Endometrial microvascular endothelial cells (primary cell): ENCODE results near the gene RYR3. TPM values are rescaled to one million over a fixed set of nuclear protein-coding genes. Genes with fewer than 3 reads are reported as not detected.

Experiments
- in situ Hi-C: cut with HindIII; loops from 2 replicates; pipeline ENCODE4 v1.10.0; 2017; ENCODE audit warnings: low sequenced_read_pairs, low pct_unique_long_range_greater_than_20kb; ENCODE audit errors: inconsistent ontology term
- total RNA-seq: library from RNA; depleted of rRNA; stranded (reverse); fragments of >200 nt; gene quantifications from one replicate; pipeline ENCODE4 v1.2.3, GENCODE V29; 2015; ENCODE audit errors: inconsistent ontology term

RYR3 gene
- total RNA-seq, 1 donor from 2014 or later = not detected

- in situ Hi-C loops = no loop called here
Observed at GRCh38 chr15:33756961-33757360, 446.2 kb downstream of the RYR3 start.

GRCh38 chr15:33757516-33758232 lies 446.9 kb downstream of the RYR3 start:
- in situ Hi-C loops = no loop called here

DNA sequence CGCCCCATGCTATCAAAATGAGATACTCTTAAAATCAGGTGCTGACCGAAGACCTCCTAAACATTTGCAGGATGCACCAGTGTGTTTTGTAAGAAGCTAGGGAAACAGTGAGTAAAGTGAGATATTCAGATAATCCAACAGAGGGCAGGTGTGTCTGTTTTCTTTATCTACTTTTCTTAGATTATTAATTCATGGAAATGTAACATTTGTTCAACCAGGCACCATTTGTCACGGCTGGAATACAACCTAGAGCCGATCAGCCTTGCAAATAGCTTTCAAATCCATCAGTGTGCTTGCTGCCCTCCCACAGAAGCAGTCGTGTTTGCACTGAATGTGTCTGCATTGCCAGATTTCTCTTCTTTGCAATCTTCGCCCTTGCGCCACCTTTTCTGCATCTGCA lies 455.6 kb downstream of the RYR3 start:
- in situ Hi-C loops = no loop called here

GRCh38 chr15:33768670-33769190 lies 458.0 kb downstream of the RYR3 start:
- in situ Hi-C loops = no loop called here

DNA sequence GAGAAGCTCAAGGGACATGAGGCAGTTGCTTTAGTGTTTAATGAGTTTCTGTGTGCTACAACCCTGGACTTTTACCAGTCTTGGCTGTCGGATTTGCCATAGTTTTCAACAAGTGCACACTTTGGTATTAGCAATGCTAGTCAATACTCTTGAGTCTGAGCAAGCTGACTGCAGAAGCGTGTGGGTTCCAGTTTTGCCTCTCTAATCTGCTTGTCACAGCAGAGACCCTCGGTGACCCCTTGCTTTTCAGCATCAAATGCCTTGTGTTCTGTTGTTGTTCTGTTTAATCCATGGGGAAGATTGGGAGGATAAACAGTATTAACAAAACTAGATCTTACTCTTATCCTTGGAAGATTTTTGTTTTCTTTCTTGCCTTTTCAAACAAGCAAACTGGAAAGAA lies 463.2 kb downstream of the RYR3 start:
- in situ Hi-C loops = no loop called here

DNA sequence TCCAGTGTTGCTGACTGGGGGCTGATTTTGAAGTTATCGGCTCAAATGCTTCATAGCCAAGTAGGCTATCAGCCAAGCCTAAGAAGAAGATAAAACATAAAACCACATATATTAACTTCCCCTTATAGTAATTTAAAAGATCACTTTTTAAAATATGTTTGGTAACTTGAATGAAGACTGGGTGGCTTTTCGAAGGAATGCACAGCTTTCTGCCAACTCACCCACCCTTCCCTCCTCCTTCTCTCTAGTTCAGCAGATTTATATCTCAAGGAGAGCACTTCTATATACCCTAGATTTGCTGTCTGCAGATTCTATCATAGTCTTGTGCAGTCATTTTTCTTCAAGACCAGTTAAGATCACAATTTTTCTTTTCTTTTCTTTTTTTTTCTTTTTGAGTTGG lies 468.1 kb downstream of the RYR3 start:
- in situ Hi-C loops = no loop called here

- in situ Hi-C loops = no loop called here
Observed at GRCh38 chr15:33780011-33780768, 469.4 kb downstream of the RYR3 start.

- in situ Hi-C loops = no loop called here
Observed at GRCh38 chr15:33782966-33783365, 472.2 kb downstream of the RYR3 start.

DNA sequence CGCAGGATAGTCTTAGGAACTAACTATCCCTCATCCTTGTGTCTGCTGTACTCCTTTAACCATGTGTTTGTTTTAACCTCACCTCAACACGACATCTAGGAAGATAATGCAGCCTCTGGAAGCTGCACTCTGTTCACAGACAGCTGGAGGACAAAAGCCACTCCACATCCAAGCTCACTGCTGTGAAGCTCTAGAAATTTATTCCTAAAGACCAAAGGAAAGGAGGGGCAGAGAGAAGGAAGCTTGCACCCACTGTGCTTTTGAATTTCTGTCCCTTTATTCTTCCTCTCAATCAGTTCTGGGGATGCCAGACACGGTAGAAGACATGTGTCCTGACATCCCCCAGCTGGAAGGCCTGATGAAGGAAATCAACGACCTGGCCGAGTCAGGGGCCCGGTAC lies 474.6 kb downstream of the RYR3 start:
- in situ Hi-C loops = no loop called here

DNA sequence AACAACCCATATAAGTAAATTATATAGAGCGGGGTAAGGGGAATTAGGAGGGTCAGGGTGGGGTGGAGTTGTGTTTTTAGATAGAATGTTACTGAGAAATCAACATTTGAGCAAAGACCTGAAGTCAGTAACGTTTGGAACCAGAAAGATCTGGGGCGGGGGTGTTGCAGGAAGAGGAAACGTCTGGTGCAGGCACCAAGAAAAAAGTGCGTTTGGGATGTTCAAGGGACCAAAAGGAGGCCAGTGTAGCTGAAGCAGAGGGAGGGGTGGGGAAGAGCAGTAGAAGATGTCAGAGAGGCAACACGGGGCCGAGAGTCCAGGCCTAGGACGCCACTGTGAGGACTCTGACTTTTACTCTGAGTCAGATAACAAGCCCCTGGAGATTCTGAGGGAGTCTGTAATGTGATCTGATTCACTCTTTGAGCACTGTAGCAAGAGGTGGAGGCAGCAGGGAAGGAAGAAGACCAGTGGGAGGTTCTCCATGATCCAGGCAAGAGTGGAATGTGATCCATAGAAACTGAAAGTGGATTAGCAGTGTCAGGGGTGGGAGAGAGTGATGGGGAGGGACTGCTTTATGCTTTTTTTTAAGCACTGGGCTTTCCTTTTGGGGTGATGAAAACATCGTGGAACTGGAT lies 478.3 kb downstream of the RYR3 start:
- in situ Hi-C loops = no loop called here

DNA sequence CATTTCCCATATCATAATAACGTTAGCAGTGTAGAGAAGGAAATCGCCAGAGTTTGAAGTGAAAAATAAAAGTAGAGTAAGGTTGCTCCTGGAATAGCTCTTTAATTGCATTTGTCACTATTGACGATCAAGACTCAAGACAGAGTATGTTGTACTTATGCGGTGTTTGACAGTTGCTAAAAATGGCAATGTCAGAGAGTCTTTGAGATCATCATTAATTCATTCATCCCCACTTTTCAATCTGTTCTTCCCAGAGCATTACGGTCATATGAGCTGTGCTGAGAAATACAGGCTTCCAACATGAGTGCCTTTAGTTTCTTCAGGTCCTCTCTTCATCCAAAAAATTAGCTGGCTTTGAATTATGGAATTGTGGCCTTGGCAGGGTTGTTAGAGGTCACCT lies 483.7 kb downstream of the RYR3 start:
- in situ Hi-C loops = no loop called here

- in situ Hi-C loops = no loop called here
Observed at GRCh38 chr15:33795070-33795469, 484.3 kb downstream of the RYR3 start.

DNA sequence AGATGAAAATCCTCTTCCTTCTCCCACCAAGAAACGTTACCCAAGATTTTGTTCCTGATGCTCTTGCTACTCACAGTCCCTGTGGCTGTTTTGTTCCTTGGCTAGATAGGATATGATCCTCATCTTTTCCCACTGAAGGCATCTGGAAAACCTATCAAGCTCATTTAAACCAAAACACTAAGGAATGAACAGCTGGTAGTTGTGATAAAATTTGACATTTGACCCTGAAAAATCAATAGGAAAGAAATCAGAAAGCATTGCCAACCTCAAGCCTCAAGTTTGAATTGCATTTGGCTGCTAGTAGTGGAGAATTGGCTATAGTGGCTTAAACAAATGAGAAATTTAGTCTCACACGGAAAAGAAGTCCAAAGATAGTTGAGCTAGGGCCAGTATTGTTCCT lies 486.9 kb downstream of the RYR3 start:
- in situ Hi-C loops = no loop called here

- in situ Hi-C loops = no loop called here
Observed at GRCh38 chr15:33801954-33802353, 491.2 kb downstream of the RYR3 start.

GRCh38 chr15:33807665-33808064 lies 496.9 kb downstream of the RYR3 start:
- in situ Hi-C loops = no loop called here

- in situ Hi-C loops = no loop called here
Observed at GRCh38 chr15:33808720-33809457, 498.1 kb downstream of the RYR3 start.

DNA sequence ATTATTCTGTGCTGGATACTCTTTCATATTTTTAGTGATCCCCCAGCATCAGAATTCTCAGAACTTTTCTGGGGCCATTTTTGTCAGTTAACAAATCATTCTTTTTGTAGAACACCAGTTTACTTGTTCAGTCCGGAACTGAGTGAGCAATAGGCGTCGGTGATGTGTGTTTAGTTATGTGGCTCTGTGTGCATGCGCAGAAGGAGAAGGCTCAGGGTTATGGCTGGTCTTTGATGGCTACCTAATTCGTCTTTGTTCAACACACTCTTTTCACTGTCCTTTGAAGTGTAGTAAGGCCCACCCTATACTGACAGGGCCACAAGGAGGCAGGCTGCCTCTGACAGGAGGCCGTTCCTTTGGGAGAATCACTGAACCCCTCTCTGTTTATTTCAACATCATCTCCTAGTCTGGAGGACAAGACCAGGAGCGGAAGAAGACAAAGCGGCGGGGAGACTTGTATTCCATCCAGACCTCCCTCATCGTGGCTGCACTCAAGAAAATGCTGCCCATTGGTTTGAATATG lies 499.4 kb downstream of the RYR3 start:
- in situ Hi-C loops = no loop called here

DNA sequence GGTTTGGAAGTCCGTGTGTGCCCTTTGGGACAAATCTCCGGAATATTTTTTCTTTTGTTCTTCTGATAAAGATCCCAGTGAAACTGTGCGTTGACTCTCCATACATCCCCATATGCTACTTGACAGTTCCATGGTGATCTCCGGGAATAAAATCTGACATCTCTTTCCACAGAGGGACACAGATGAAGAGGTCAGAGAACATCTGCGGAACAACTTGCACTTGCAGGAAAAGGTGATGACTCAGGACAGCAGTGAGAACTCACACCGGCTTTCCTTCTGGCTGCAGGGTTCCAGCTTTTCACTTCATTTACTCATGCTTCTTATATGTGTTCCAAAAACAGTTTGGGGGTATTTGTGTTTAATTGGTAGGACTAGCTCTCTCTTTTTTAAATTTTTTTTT lies 500.0 kb downstream of the RYR3 start:
- in situ Hi-C loops = no loop called here

GRCh38 chr15:33813891-33814290 lies 503.1 kb downstream of the RYR3 start:
- in situ Hi-C loops = no loop called here
